Measurements from ENCODE around the gene CALD1.

DNA sequence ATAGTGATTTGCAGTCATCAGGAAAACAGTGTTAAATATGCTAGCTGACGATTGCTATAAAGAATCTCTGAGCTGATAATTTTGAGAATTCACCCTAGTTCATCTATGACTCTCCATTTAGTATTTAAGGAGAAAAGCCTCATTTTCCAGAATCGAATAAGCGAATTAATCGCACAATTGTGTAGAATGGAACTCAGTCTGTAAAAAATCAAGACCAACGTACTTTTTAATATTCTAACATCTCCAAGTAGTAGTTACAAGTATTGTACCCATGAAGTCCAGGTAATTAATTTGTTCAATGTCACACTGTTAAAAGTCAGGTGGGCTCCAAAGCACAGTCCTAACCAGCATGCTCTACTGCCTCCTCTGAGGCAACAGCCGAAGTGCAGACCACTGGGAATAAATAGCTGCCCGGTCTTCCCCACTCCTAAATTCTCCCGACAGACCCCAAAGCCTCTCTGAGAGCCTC lies 206.5 kb downstream of the CALD1 start:
- TF ChIP-seq, protein P1, sequence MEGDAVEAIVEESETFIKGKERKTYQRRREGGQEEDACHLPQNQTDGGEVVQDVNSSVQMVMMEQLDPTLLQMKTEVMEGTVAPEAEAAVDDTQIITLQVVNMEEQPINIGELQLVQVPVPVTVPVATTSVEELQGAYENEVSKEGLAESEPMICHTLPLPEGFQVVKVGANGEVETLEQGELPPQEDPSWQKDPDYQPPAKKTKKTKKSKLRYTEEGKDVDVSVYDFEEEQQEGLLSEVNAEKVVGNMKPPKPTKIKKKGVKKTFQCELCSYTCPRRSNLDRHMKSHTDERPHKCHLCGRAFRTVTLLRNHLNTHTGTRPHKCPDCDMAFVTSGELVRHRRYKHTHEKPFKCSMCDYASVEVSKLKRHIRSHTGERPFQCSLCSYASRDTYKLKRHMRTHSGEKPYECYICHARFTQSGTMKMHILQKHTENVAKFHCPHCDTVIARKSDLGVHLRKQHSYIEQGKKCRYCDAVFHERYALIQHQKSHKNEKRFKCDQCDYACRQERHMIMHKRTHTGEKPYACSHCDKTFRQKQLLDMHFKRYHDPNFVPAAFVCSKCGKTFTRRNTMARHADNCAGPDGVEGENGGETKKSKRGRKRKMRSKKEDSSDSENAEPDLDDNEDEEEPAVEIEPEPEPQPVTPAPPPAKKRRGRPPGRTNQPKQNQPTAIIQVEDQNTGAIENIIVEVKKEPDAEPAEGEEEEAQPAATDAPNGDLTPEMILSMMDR (IDR thresholded peaks at IDR 0.05 in 8 of 11, conservative IDR thresholded peaks at IDR 0.05 in 3 of 11): no peak
- TF ChIP-seq POLR2A (IDR thresholded peaks at IDR 0.05): no peak

Data from spleen (tissue), 7 donors.